ENCODE results near the gene SHISA7.

- no peak for TF ChIP-seq EZH2 (IDR thresholded peaks at IDR 0.05; ENCODE audit: borderline replicate concordance, low read length)
- TF ChIP-seq, protein P1, sequence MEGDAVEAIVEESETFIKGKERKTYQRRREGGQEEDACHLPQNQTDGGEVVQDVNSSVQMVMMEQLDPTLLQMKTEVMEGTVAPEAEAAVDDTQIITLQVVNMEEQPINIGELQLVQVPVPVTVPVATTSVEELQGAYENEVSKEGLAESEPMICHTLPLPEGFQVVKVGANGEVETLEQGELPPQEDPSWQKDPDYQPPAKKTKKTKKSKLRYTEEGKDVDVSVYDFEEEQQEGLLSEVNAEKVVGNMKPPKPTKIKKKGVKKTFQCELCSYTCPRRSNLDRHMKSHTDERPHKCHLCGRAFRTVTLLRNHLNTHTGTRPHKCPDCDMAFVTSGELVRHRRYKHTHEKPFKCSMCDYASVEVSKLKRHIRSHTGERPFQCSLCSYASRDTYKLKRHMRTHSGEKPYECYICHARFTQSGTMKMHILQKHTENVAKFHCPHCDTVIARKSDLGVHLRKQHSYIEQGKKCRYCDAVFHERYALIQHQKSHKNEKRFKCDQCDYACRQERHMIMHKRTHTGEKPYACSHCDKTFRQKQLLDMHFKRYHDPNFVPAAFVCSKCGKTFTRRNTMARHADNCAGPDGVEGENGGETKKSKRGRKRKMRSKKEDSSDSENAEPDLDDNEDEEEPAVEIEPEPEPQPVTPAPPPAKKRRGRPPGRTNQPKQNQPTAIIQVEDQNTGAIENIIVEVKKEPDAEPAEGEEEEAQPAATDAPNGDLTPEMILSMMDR (IDR thresholded peaks at IDR 0.05; ENCODE audit: low read length), result no peak
Observed at GRCh38 chr19:55437410-55437809, 5.7 kb downstream of the SHISA7 start.

All from OCI-LY1 (cell line).